Muscle layer of colon (tissue), 2 donors: ENCODE data around the gene CUL2.

ENCODE experiments used
- H3K27ac ChIP-seq: one replicate; pipeline ENCODE4 v1.7.0; 2013; ENCODE audit warnings: low read depth, mild to moderate bottlenecking, low read length, moderate library complexity
- H3K27me3 ChIP-seq, 2 donors: one replicate each; pipeline ENCODE4 v1.7.0; 2013; ENCODE audit warnings: low read length in 2 of 2, mild to moderate bottlenecking in 2 of 2; ENCODE audit not compliant: insufficient read depth in 2 of 2, control insufficient read depth in 1 of 2
- H3K36me3 ChIP-seq: one replicate; pipeline ENCODE4 v1.7.0; 2013; ENCODE audit warnings: mild to moderate bottlenecking, low read length; ENCODE audit not compliant: insufficient read depth
- H3K4me1 ChIP-seq: one replicate; pipeline ENCODE4 v1.7.0; 2013; ENCODE audit warnings: mild to moderate bottlenecking, low read length; ENCODE audit not compliant: insufficient read depth
- H3K4me3 ChIP-seq, 2 donors: one replicate each; pipeline ENCODE4 v1.7.0; 2013; ENCODE audit warnings: low read length in 2 of 2, low read depth in 1 of 2, mild to moderate bottlenecking in 1 of 2, moderate library complexity in 1 of 2
- H3K9ac ChIP-seq: one replicate; pipeline ENCODE4 v1.7.0; 2013; ENCODE audit warnings: low read length
- H3K9me3 ChIP-seq: one replicate; pipeline ENCODE4 v1.7.0; 2013; ENCODE audit warnings: mild to moderate bottlenecking, low read length
- donor health status: abdominal sarcoma.
- donor health status: Adenocarcinoma of cecum.

CUL2 gene

DNA sequence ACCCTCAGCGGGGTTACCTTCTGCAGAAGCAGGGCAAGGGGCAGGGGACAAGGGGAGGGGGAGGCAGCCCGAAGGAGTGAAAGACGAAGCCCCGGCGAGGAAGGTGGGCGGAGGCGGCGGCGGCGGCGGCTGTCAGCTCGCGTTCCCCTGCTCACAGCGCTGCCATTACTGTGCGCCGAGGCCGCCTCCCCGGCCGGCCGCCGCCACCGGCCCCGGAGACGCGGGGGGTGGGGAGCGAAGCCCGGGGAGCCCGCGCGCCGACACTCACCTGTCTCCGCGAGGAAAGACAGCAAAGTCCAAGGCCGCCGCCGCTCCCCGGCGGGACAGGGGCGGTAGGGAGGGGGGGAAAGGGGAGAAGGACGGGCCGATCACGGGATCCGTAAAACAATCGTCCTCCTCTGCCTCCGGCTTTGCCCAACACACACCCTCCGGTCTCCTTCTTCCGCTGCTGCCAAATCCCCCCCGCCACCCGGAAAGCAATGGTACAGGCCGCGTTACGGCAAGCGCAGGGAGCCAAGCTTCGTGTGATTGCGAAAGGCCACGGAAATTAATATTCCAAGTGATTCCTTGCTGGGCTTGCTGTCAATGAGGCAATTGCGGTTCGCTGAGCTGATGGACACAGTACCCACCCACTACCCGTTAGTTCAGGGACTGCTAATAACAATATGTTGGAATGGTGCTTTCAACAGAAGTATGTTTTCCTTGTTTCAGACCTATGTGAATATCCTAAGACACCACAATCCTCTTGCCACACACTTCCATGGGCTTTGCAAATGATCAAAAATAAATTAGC is at the start of gene CUL2:
Gene CUL2, minus strand, starts transcription at position 180 of the 793 bp plus-strand sequence. CDS start 19,024 bp downstream, outside the sequence.
- H3K27ac ChIP-seq, result peak within 1 kb of the TSS; percentile 74
- peak within 1 kb of the TSS; percentile 61 to 82 for H3K4me3 ChIP-seq
- no peaks in the 10 kb centered on the region for H3K27me3 ChIP-seq
- peak within 1 kb of the TSS; percentile 29 for H3K9ac ChIP-seq
- peaks cover 20% of the 10 kb centered on the region for H3K4me1 ChIP-seq
- H3K9me3 ChIP-seq, result no peaks in the 10 kb centered on the region
- no peaks in the 10 kb centered on the region for H3K36me3 ChIP-seq

DNA sequence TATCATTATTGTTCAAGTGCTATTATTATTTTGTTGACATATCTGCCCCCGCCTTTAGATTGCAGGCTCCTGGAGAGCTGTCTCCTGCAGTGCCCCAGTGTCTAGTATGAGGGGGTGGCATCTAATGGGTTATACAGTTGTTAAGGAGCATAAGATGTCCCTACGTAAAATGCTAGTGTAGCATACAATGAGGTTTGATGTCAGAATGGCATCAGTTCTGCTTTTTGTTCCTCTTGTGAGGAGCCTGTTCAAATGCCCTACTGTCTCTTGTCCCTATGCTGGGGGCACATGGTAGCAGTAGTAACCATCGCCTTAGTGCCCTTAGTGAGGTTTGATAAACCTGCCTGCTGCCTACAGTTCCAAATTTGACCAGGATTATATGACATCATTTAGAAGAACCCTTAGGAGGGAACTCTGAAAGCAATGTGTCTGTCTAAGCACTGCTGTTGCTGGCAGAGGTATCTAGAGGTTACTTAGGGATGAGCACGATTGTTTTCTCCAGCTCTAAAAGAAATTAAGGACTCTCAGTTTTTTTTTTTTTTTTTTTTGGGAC is 46.2 kb upstream of the CUL2 start:
- Histone ChIP-seq H3K4me1 (no peaks in the 10 kb centered on the region), H3K27ac (no peak overlapping the region), H3K36me3 (no peaks in the 10 kb centered on the region), H3K27me3 (no peaks in the 10 kb centered on the region), H3K4me3 (no peak overlapping the region), H3K9ac (no peak overlapping the region), H3K9me3 (no peaks in the 10 kb centered on the region)

DNA sequence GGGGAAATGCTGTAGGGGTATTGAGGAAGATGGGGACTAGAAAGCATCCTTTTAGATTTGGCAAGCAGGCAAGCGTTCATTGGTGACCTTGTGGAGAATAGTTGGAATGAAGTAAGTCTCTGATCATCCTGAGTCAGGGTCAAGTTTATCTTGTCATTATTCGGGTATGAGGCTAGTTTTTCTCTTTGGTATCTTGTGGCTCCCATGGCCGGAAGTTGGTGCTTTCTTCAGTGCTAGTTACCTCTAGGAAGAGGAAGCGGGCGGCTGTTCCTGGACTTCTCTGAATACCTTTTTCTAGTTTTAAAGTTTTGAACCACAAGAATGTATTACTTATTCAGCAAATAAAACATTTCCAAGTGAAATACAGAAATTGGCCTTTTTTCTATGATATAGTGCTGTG is 45.7 kb upstream of the CUL2 start:
- no peaks in the 10 kb centered on the region for H3K9me3 ChIP-seq
- H3K27ac ChIP-seq, result no peak overlapping the region

DNA sequence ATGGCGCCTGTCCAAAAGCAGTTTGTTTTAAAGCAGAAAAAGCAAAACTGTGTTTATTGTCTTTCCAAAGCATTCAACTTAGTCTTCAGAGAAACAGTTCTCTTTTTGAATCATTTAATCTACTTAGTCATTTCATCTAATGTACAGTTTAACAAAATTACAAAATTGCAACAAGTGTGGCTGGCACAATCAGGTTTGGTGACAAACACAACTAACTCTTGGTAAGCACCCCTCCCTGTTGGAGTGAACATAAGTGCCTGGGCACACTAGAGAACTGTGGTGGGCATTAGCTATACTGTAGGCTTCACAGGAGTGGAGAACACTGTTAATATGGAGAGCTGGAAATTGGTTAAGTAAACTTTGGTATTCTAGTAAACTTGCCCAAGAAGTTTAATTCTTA is 43.4 kb upstream of the CUL2 start:
- H3K27me3 ChIP-seq, result no peaks in the 10 kb centered on the region
- no peaks in the 10 kb centered on the region for H3K36me3 ChIP-seq
- no peak overlapping the region for H3K27ac ChIP-seq

More for the DNA sequence above, 45.7 kb upstream of the CUL2 start:
- Histone ChIP-seq H3K27me3 (no peaks in the 10 kb centered on the region), H3K4me3 (no peak overlapping the region), H3K4me1 (peaks cover under 1% of the 10 kb centered on the region), H3K36me3 (no peaks in the 10 kb centered on the region), H3K9ac (no peak overlapping the region)

DNA sequence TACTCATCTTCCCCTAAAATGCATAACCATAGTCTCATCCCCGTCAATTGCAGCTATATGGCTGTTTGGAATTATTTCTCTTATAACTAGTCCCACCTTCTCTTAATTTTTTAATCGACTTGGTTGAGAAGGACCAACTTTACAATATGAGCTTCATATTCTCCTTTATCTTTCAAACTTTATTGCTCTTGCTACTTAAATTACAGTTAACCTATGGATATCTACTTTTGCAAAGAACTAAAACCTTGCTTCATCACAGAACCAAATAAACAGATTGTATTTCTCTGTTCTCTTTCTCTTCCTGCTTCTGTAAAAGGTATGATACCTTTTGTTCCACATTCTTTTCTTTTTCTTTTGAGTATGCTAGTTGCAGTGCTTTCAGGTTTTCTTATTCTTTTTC is 42.6 kb upstream of the CUL2 start:
- Histone ChIP-seq H3K9me3 (no peaks in the 10 kb centered on the region), H3K4me3 (no peak overlapping the region), H3K9ac (no peak overlapping the region), H3K27ac (no peak overlapping the region), H3K36me3 (no peaks in the 10 kb centered on the region), H3K4me1 (peaks cover 16% of the 10 kb centered on the region), H3K27me3 (no peaks in the 10 kb centered on the region)

More for the DNA sequence above, 43.4 kb upstream of the CUL2 start:
- Histone ChIP-seq H3K4me1 (peaks cover 16% of the 10 kb centered on the region), H3K9ac (no peak overlapping the region), H3K4me3 (no peak overlapping the region), H3K9me3 (no peaks in the 10 kb centered on the region)

DNA sequence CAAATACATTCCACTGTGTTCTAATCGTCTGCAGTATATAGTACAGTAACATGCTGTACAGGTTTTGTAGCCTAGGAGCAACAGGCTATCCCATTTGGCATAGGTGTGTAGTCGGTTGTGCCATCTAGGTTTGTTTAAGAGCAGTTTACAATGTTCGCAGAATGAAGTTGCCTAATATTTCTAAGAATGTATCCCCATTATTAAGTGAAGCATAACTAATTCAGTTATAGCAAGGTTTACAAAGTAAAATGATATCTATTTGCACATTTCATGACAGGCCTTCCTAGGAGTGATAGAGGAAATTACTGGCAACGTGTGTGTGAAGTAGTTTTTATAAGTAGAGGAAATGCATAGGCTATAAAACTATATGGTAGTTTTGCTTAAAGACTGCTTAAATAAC is 40.5 kb upstream of the CUL2 start:
- H3K27ac ChIP-seq, result no peak overlapping the region
- H3K9ac ChIP-seq, result no peak overlapping the region
- H3K9me3 ChIP-seq, result no peaks in the 10 kb centered on the region
- peaks cover 16% of the 10 kb centered on the region for H3K4me1 ChIP-seq
- H3K36me3 ChIP-seq, result no peaks in the 10 kb centered on the region
- no peaks in the 10 kb centered on the region for H3K27me3 ChIP-seq
- no peak overlapping the region for H3K4me3 ChIP-seq

DNA sequence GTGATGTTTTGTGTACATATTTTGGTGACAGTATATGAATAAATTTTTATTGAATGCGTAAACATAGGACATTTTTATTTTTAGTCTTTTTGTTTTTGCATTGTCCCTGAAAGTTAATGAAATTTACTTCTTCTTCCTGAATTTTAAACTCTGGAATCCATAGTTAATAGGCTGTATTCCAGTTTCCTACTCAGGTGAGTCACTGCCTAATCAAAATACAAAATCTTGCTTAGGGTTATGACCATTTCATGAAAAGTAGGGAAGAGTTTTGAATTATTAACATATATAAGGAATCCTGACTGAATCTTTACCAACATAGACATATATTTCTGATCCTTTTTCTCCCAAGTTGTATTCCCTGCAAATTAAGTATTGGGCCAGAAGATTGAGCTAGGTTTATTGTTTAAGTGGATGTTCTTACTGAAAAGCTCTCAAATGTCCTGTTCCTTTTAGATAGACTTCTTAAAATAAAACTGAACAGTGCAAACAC is 39.1 kb upstream of the CUL2 start:
- Histone ChIP-seq H3K27ac (no peak overlapping the region), H3K27me3 (no peaks in the 10 kb centered on the region), H3K9ac (no peak overlapping the region), H3K36me3 (no peaks in the 10 kb centered on the region), H3K9me3 (no peaks in the 10 kb centered on the region), H3K4me1 (peaks cover 16% of the 10 kb centered on the region), H3K4me3 (no peak overlapping the region)

DNA sequence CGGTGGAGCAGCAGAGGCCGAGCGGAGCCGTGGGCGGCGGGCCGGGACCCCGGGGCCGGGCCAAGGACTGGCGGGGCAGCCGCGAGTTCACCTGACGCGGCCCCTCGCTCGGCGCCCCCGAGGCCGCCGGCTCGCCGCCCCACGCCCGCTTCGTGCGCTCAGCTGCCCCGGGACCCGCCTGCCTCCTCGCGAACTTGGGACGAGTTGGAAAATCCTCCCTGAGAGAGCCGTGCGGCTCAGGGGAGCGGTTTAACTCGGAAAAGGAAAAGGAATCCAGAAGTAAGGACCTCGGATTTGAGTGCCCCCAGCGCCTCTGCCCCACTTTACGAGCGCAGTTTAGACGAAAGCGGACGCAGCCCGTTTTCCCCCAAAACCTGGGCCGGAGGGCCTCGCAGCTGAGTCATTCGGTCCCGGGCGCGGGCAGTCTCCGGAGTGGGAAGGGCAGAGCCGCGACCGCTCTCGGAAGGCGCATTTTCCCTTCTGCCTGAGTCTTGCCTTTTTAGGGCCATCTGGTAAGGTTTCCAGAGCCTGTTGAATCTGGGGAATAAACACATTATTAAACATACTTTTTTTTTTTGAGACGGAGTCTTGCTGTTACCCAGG is 37.2 kb upstream of the CUL2 start:
- H3K9ac ChIP-seq, result peak overlapping the region; percentile 94
- no peaks in the 10 kb centered on the region for H3K27me3 ChIP-seq
- no peaks in the 10 kb centered on the region for H3K36me3 ChIP-seq
- H3K4me3 ChIP-seq, result peak overlapping the region; percentile 76 to 88
- H3K27ac ChIP-seq, result peak overlapping the region; percentile 98
- H3K4me1 ChIP-seq, result peaks cover 16% of the 10 kb centered on the region
- no peaks in the 10 kb centered on the region for H3K9me3 ChIP-seq

DNA sequence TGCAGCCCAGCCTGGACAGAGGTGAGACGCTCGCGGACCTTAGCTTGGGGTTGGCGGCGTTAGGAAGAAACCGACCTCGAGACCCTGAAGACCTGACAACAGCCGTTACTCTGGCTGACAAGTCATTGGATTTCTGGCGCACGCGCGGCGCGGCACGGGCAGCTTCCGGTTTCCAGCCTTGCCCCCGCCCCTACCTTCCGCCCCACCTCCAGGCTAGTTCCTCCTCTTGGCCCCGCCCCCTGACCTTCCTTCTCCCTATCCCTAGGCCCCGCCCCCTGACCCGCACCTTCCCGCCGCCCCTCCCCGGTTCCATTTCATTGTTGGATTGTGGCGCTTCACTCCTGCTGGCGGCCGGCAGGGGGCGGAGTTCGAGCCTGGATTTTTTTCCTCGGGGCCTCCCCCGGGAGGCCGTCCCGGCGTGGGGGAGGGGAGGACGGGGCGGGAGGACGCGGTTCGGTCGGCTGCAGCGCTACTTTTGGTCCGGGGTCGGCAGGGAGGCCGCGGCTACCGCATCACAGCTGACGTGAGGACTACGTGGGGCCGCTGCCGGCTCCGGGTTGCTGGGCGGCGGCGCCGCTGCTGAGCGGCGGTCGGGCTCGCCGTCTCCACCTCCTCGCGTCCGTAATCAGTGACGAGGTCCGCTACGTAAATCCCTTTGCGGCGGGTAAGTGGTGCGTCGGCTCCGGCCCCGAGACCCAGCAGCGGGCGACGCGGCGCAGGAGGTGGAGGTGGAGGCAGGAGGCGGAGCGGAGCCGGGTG is 36.6 kb upstream of the CUL2 start, which contains the start of gene CREM:
Gene CREM, plus strand, starts transcription at position 317 of the 759 bp plus-strand sequence. CDS start 10,990 bp downstream, outside the sequence.
- H3K27ac ChIP-seq, result peak within 1 kb of the TSS; percentile 98
- H3K4me3 ChIP-seq, result peak within 1 kb of the TSS; percentile 76 to 88
- H3K9ac ChIP-seq, result peak within 1 kb of the TSS; percentile 94
- H3K4me1 ChIP-seq, result peaks cover 16% of the 10 kb centered on the region
- no peaks in the 10 kb centered on the region for H3K36me3 ChIP-seq
- H3K27me3 ChIP-seq, result no peaks in the 10 kb centered on the region
- no peaks in the 10 kb centered on the region for H3K9me3 ChIP-seq

DNA sequence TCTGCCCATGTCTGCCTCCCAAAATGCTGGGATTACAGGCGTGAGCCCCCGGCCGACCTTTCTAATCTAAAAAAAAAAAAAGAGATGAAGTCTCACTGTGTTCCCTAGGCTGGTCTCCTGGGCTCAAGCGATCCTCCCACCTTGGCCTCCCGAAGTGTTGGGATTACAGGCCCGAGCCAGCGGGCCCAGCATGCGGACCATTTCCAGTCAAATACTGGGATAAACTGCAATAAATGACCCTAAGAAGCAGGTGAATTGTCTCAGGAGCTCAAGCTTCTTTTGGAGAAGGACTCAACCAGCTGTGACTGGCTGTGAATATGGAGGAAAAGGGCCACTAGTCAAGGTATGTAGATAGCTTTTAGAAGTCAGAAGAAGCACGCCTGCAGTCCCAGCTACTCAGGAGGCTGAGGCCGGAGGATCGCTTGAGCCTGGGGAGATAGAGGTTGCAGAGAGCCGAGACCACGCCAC is 36.0 kb upstream of the CUL2 start:
- peak overlapping the region in 1 of 2 donors; percentile 75 for H3K4me3 ChIP-seq
- H3K4me1 ChIP-seq, result peaks cover 16% of the 10 kb centered on the region
- H3K9me3 ChIP-seq, result no peaks in the 10 kb centered on the region
- H3K36me3 ChIP-seq, result no peaks in the 10 kb centered on the region
- H3K9ac ChIP-seq, result no peak overlapping the region
- H3K27ac ChIP-seq, result peak overlapping the region; percentile 67
- no peaks in the 10 kb centered on the region for H3K27me3 ChIP-seq

DNA sequence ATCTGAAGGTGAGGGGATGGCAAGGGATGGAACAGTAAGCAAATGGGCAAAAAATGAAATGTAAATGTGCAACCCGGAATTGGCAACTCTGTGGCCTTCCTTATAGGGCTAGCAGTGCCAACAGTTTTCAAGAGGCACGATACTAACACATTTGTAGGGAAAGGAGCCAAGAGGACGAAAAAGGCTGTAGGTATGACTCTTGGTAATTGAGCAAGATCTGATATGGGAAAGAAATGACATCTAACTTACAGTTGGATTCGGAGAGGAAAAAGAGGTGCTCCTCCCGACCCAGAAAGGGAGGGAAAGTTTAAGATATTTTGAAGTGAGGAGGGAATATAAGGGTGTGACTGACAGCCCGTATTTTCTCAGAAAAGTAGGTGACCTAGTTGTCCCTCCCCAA is 34.4 kb upstream of the CUL2 start:
- Histone ChIP-seq H3K4me3 (no peak overlapping the region), H3K9ac (no peak overlapping the region), H3K4me1 (peaks cover 7% of the 10 kb centered on the region), H3K27ac (no peak overlapping the region), H3K9me3 (no peaks in the 10 kb centered on the region), H3K27me3 (no peaks in the 10 kb centered on the region), H3K36me3 (no peaks in the 10 kb centered on the region)
